GM23248 (cell line): ENCODE data around the gene AGGF1.

Experiments
- EZH2 ChIP-seq: fragments of 200-600 bp; sonication (generic); IDR thresholded peaks from 2 replicates; pipeline ENCODE4 v1.6.1; 2018; ENCODE audit warnings: antibody characterized with exemption, mild to moderate bottlenecking; ENCODE audit not compliant: insufficient read depth, poor library complexity, severe bottlenecking
- EZH2phosphoT487 ChIP-seq: fragments of 200-600 bp; sonication (generic); IDR thresholded peaks from 2 replicates; pipeline ENCODE4 v1.6.1; 2018; ENCODE audit warnings: antibody characterized with exemption, moderate library complexity, mild to moderate bottlenecking, low read depth; ENCODE audit not compliant: insufficient read depth

GRCh38 chr5:77065256-77065655 lies 35.1 kb downstream of the AGGF1 start:
- no peak for TF ChIP-seq EZH2
- no peak for TF ChIP-seq EZH2phosphoT487
